IMR-90 (cell line): ENCODE results near the gene HMG20B. TPM values are rescaled to one million over a fixed set of nuclear protein-coding genes. Genes with fewer than 3 reads are reported as not detected.
A peak's percentile ranks its signal among the peaks of the same experiment; 100 is the strongest.

Source experiments
- ATAC-seq: fragments of 200-7000 bp; cut with Tn5 transposase; 2 replicates; pipeline ENCODE4 v1.9.1; 2020; ENCODE audit warnings: low read depth, mild to moderate bottlenecking, moderate library complexity
- BruUV-seq: library from RNA; stranded (reverse); fragments of 400-500 nt; replicated peaks from 2 replicates; lab custom pipeline; 2021; lab: Mats Ljungman, UMichigan
- CTCF ChIA-PET: fragments of 300-600 bp; formaldehyde crosslinking; extraction: SDS; loops from one replicate; lab custom pipeline; 2021; ENCODE audit warnings: antibody characterized with exemption; lab: Yijun Ruan, JAX
- POLR2A ChIA-PET: fragments of 300-600 bp; sonication (Branson Sonifier 250); formaldehyde crosslinking; loops from one replicate; lab custom pipeline; 2022; ENCODE audit warnings: antibody characterized with exemption; ENCODE audit not compliant: unreplicated experiment; lab: Charles Lee
- DNase-seq: peaks from one replicate; pipeline ENCODE4 v3.0.0; 2013
- H2AFZ ChIP-seq: replicated peaks from 2 replicates; pipeline ENCODE3; 2013; ENCODE audit warnings: low read length, mild to moderate bottlenecking; ENCODE audit not compliant: poor library complexity
- H2AK5ac ChIP-seq: 2 replicates; pipeline ENCODE4 v1.6.1; 2013; ENCODE audit warnings: low read depth, low read length, inconsistent platforms
- H2AK9ac ChIP-seq: replicated peaks from 2 replicates; pipeline ENCODE3; 2013; ENCODE audit warnings: mild to moderate bottlenecking, low read depth, low read length, moderate library complexity; ENCODE audit not compliant: poor library complexity
- H2BK120ac ChIP-seq: 2 replicates; pipeline ENCODE4 v1.6.1; 2013; ENCODE audit warnings: low read depth, low read length, inconsistent platforms
- H2BK15ac ChIP-seq: 3 replicates; pipeline ENCODE4 v1.6.1; 2013; ENCODE audit warnings: low read depth, low read length, inconsistent platforms
- H2BK20ac ChIP-seq: 2 replicates; pipeline ENCODE4 v1.6.1; 2013; ENCODE audit warnings: low read depth, mild to moderate bottlenecking, inconsistent platforms, low read length, moderate library complexity
- H2BK5ac ChIP-seq: 2 replicates; pipeline ENCODE4 v1.6.1; 2013; ENCODE audit warnings: mild to moderate bottlenecking, low read depth, low read length, inconsistent platforms; ENCODE audit not compliant: poor library complexity, severe bottlenecking
- H3K14ac ChIP-seq: replicated peaks from 2 replicates; pipeline ENCODE4 v1.6.1; 2013; ENCODE audit warnings: low read depth, low read length, inconsistent platforms
- H3K18ac ChIP-seq: 2 replicates; pipeline ENCODE4 v1.6.1; 2013; ENCODE audit warnings: low read depth, low read length, control low read depth
- H3K23ac ChIP-seq: 2 replicates; pipeline ENCODE4 v1.6.1; 2013; ENCODE audit warnings: low read depth, low read length, inconsistent platforms
- H3K27ac ChIP-seq: 2 replicates; pipeline ENCODE4 v1.5.1; 2013; ENCODE audit warnings: mild to moderate bottlenecking, control low read depth, low read length; ENCODE audit not compliant: insufficient read depth
- H3K27me3 ChIP-seq: 2 replicates; pipeline ENCODE4 v1.6.1; 2013; ENCODE audit warnings: low read length; ENCODE audit not compliant: control insufficient read depth, insufficient read depth
- H3K36me3 ChIP-seq: 2 replicates; pipeline ENCODE4 v1.6.1; 2013; ENCODE audit warnings: low read length, mixed read lengths; ENCODE audit not compliant: control insufficient read depth, insufficient read depth
- H3K4ac ChIP-seq: 2 replicates; pipeline ENCODE4 v1.6.1; 2013; ENCODE audit warnings: low read depth, low read length, inconsistent platforms
- H3K4me1 ChIP-seq: 2 replicates; pipeline ENCODE4 v1.6.1; 2013; ENCODE audit warnings: low read length, mixed read lengths; ENCODE audit not compliant: control insufficient read depth, insufficient read depth
- H3K4me2 ChIP-seq: 2 replicates; pipeline ENCODE4 v1.6.1; 2013; ENCODE audit warnings: low read depth, mild to moderate bottlenecking, control low read depth, low read length, moderate library complexity
- H3K4me3 ChIP-seq: 2 replicates; pipeline ENCODE4 v1.5.1; 2013; ENCODE audit warnings: low read depth, mild to moderate bottlenecking, control low read depth, low read length, moderate library complexity; ENCODE audit not compliant: insufficient read depth
- H3K56ac ChIP-seq: 2 replicates; pipeline ENCODE4 v1.6.1; 2013; ENCODE audit warnings: low read length, inconsistent platforms; ENCODE audit not compliant: insufficient read depth; ENCODE audit errors: extremely low read depth
- H3K79me1 ChIP-seq, 2 experiments: 2 replicates each; pipeline ENCODE4 v1.6.1; 2013; ENCODE audit warnings: low read length in 2 of 2, inconsistent platforms in 1 of 2, low read depth in 1 of 2
- H3K9ac ChIP-seq: 2 replicates; pipeline ENCODE4 v1.6.1; 2013; ENCODE audit warnings: low read depth, low read length, control low read depth
- H3K9me1 ChIP-seq: 2 replicates; pipeline ENCODE4 v1.6.1; 2013; ENCODE audit warnings: low read length, inconsistent platforms; ENCODE audit not compliant: insufficient read depth
- H3K9me3 ChIP-seq: 2 replicates; pipeline ENCODE4 v1.6.1; 2013; ENCODE audit warnings: low read length; ENCODE audit not compliant: control insufficient read depth, insufficient read depth
- H4K20me1 ChIP-seq: 2 replicates; pipeline ENCODE4 v1.6.1; 2013; ENCODE audit warnings: low read length, inconsistent platforms; ENCODE audit not compliant: insufficient read depth
- H4K5ac ChIP-seq: 2 replicates; pipeline ENCODE4 v1.6.1; 2013; ENCODE audit warnings: mild to moderate bottlenecking, low read depth, low read length, control low read depth
- H4K8ac ChIP-seq, 2 experiments: 2 replicates each; pipeline ENCODE4 v1.6.1; 2013; ENCODE audit warnings: low read depth in 2 of 2, low read length in 2 of 2, control low read depth in 1 of 2, inconsistent platforms in 1 of 2
- H4K91ac ChIP-seq: 2 replicates; pipeline ENCODE4 v1.6.1; 2013; ENCODE audit warnings: low read depth, low read length, inconsistent platforms; ENCODE audit not compliant: insufficient read depth
- BHLHE40 ChIP-seq: fragments of 150-350 bp; IDR thresholded peaks from 2 replicates; pipeline ENCODE4 v1.6.1; 2016; ENCODE audit warnings: mild to moderate bottlenecking, low read depth, low read length
- CEBPB ChIP-seq: IDR thresholded peaks from 2 replicates; pipeline ENCODE4 v1.6.1; 2012; ENCODE audit warnings: low read depth, low read length, improper control_type of control experiment
- CHD1 ChIP-seq: IDR thresholded peaks from 2 replicates; pipeline ENCODE4 v1.6.1; 2012; ENCODE audit warnings: low read depth, low read length, improper control_type of control experiment
- CTCF ChIP-seq: conservative IDR thresholded peaks from 2 replicates; pipeline ENCODE4 v1.5.1; 2012; ENCODE audit warnings: mild to moderate bottlenecking, low read depth, low read length, improper control_type of control experiment
- MAFK ChIP-seq: IDR thresholded peaks from 2 replicates; pipeline ENCODE4 v1.6.1; 2012; ENCODE audit warnings: low read depth, low read length, improper control_type of control experiment
- MAZ ChIP-seq: IDR thresholded peaks from 2 replicates; pipeline ENCODE4 v1.6.1; 2012; ENCODE audit warnings: low read depth, mild to moderate bottlenecking, low read length, improper control_type of control experiment, moderate library complexity, borderline replicate concordance
- MXI1 ChIP-seq: IDR thresholded peaks from 2 replicates; pipeline ENCODE4 v1.6.1; 2012; ENCODE audit warnings: low read depth, mild to moderate bottlenecking, low read length, moderate library complexity, borderline replicate concordance
- NFE2L2 ChIP-seq: fragments of 150-350 bp; IDR thresholded peaks from 2 replicates; pipeline ENCODE4 v1.6.1; 2016; ENCODE audit warnings: low read depth, mild to moderate bottlenecking, low read length
- POLR2A ChIP-seq: IDR thresholded peaks from 2 replicates; pipeline ENCODE4 v1.6.1; 2012; ENCODE audit warnings: mild to moderate bottlenecking, low read depth, low read length
- RCOR1 ChIP-seq: IDR thresholded peaks from 2 replicates; pipeline ENCODE4 v1.6.1; 2012; ENCODE audit warnings: mild to moderate bottlenecking, low read length, improper control_type of control experiment; ENCODE audit not compliant: insufficient replicate concordance
- RFX5 ChIP-seq: IDR thresholded peaks from 2 replicates; pipeline ENCODE4 v1.8.0; 2012; ENCODE audit warnings: low read depth, mild to moderate bottlenecking, low read length, moderate library complexity
- SMC3 ChIP-seq: fragments of 150-350 bp; IDR thresholded peaks from 2 replicates; pipeline ENCODE4 v1.6.1; 2016; ENCODE audit warnings: low read depth, mild to moderate bottlenecking, antibody characterized with exemption, low read length, moderate library complexity
- WGBS, 2 experiments: methylation state at CpG; one replicate each; pipeline versions ENCODE4 v1.1.5 to v1.1.7; 2013; ENCODE audit warnings: missing lambda C conversion rate in 2 of 2; ENCODE audit not compliant: insufficient read length in 1 of 2; ENCODE audit errors: extremely low coverage in 2 of 2; 5-methylcytosine and 5-hydroxymethylcytosine counted together
- dilution Hi-C: fragments of 300-500 bp; cut with HindIII; formaldehyde crosslinking; loops from one replicate; pipeline ENCODE4 v1.14.3; 2018; ENCODE audit warnings: low sequenced_read_pairs; ENCODE audit not compliant: unreplicated experiment
- in situ Hi-C: fragments of 300-500 bp; cut with MboI; formaldehyde crosslinking; loops from 3 replicates; pipeline ENCODE4 v1.14.3; 2019; ENCODE audit warnings: low sequenced_read_pairs, inconsistent platforms, mixed read lengths
- intact Hi-C: fragments of 100-400 bp; cut with micrococcal nuclease; formaldehyde crosslinking; loops from 2 replicates; pipeline ENCODE4 v1.10.0; 2022
- polyA plus RNA-seq, 3 experiments: library from polyadenylated mRNA; depleted of rRNA; stranded (reverse); fragments of >200 nt; gene quantifications; 2 replicates each; pipeline ENCODE4 v1.2.3, GENCODE V29; 2012; ENCODE audit warnings: low replicate concordance in 1 of 3
- total RNA-seq: library from RNA; depleted of rRNA; stranded (reverse); fragments of >200 nt; gene quantifications from 2 replicates; pipeline ENCODE4 v1.2.3, GENCODE V29; 2012
- TF ChIP-seq, protein P1 (sequence below): fragments of 150-350 bp; IDR thresholded peaks from 2 replicates; pipeline ENCODE4 v1.6.1; 2017; ENCODE audit warnings: mild to moderate bottlenecking, antibody characterized with exemption, low read length, low read depth

HMG20B gene
- total and polyA plus RNA-seq, 2 of the 4 experiments (the other 2 are of a cell fraction): 57.5 to 63.8 TPM

DNA sequence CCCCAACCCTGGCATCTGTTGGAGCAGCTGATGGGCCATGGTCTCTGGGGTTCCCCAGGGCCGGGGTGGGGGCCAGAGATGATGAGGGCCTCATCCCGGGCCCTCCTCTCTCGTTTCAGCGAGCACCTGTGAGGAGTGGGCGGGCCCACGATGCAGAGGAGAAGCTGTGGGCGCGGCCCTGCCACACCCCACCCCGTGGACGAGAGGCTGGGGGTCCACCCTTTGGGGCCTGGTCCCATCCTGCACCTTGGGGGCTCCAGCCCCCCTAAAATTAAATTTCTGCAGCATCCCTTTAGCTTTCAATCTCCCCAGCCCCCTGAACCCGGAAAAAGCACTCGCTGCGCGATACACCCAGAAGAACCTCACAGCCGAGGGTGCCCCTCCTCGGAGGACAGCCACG lies 5.6 kb downstream of the HMG20B start:
- CTCF ChIA-PET: no interaction called here

More for the DNA sequence above, 5.6 kb downstream of the HMG20B start:
- DNase-seq (no peak), ATAC-seq (no peak)
- Histone ChIP-seq H3K23ac (no peak overlapping the region), H2AFZ (no peak overlapping the region), H2BK120ac (no peak overlapping the region), H3K9ac (no peak overlapping the region), H3K4ac (no peak overlapping the region), H3K27me3 (no peaks in the 10 kb centered on the region), H2AK5ac (no peak overlapping the region), H3K27ac (no peak overlapping the region), H3K56ac (no peak overlapping the region), H3K4me2 (no peak overlapping the region), H3K4me1 (peaks cover 5% of the 10 kb centered on the region), H3K9me1 (peaks cover 9% of the 10 kb centered on the region; the same call in 1 of the 2 replicates), H3K36me3 (peaks cover 15% of the 10 kb centered on the region; the same call in 1 of the 2 replicates), H3K14ac (no peak overlapping the region), H4K5ac (no peak overlapping the region), H3K79me1 (peaks cover 3 to 11% of the 10 kb centered on the region in 2 experiments; a peak in 3 of 4 replicates), H2AK9ac (no peak overlapping the region), H3K18ac (no peak overlapping the region), H4K91ac (no peak overlapping the region), H2BK20ac (no peak overlapping the region), H3K9me3 (no peaks in the 10 kb centered on the region), H4K20me1 (peaks cover 12% of the 10 kb centered on the region; the same call in 1 of the 2 replicates), H4K8ac (no peak overlapping the region), H2BK15ac (no peak overlapping the region), H3K4me3 (no peak overlapping the region), H2BK5ac (no peak overlapping the region)
- WGBS, 2 experiments: 78% methylated on average over 6 of the region's 17 CpGs; no CpG with 5 or more reads in 1 of the 2 experiments
- TF ChIP-seq MXI1: no peak
- no peak for TF ChIP-seq CTCF
- TF ChIP-seq, protein P1, sequence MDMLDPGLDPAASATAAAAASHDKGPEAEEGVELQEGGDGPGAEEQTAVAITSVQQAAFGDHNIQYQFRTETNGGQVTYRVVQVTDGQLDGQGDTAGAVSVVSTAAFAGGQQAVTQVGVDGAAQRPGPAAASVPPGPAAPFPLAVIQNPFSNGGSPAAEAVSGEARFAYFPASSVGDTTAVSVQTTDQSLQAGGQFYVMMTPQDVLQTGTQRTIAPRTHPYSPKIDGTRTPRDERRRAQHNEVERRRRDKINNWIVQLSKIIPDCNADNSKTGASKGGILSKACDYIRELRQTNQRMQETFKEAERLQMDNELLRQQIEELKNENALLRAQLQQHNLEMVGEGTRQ: no peak
- no peak for TF ChIP-seq CEBPB
- no peak for TF ChIP-seq RFX5
- TF ChIP-seq NFE2L2: no peak
- TF ChIP-seq MAZ: no peak
- no peak for TF ChIP-seq RCOR1
- no peak for TF ChIP-seq SMC3
- no peak for TF ChIP-seq MAFK
- no peak for TF ChIP-seq BHLHE40
- no peak for TF ChIP-seq CHD1
- no peak for TF ChIP-seq POLR2A
- intact Hi-C loops (no loop called here), in situ Hi-C loops (no loop called here), dilution Hi-C loops (no loop called here)
- BruUV-seq: TSS peak; percentile 77
- POLR2A ChIA-PET: no interaction called here
